Naive B cell (primary cell): ENCODE results near the gene GNAQ. TPM values are rescaled to one million over a fixed set of nuclear protein-coding genes. Genes with fewer than 3 reads are reported as not detected.

Experiments used
- polyA plus RNA-seq, 6 donors: library from polyadenylated mRNA; unstranded; fragments of 300-500 nt; fragmentation: Illumina TruSeq; gene quantifications; one replicate each; pipeline ENCODE4 v1.2.3, GENCODE V29; 2021; ENCODE audit warnings: low read depth in 6 of 6

Gene GNAQ
- polyA plus RNA-seq, 6 donors from 2014 or later, result 0.04 to 0.44 (median 0.23) TPM; not detected in 1

Other genes with a start within 250 kb of the GNAQ start
- 10 to 100 TPM in 5 of 6 donors, 1 to 10 TPM in 1; 6.1 to 14.9 (median 13.1) TPM for gene CEP78, start 204.3 kb upstream of the GNAQ start, polyA plus RNA-seq